A549 (cell line): ENCODE data around the gene HSPB7.

ENCODE experiments used
- BHLHE40 ChIP-seq: IDR thresholded peaks from 2 replicates; pipeline ENCODE4 v1.6.1; 2012; ENCODE audit warnings: low read depth, low read length, inconsistent platforms
- EHMT2 ChIP-seq: fragments of 200-600 bp; sonication (generic); IDR thresholded peaks from 2 replicates; pipeline ENCODE4 v1.6.1; 2016; ENCODE audit warnings: antibody characterized with exemption, low read depth, mild to moderate bottlenecking, moderate library complexity
- HDAC2 ChIP-seq: fragments of 200-600 bp; sonication (generic); IDR thresholded peaks from 2 replicates; pipeline ENCODE4 v1.6.1; 2016
- POLR2A ChIP-seq: IDR thresholded peaks from 2 replicates; pipeline ENCODE4 v1.6.1; 2012; ENCODE audit warnings: mild to moderate bottlenecking, low read length

GRCh38 chr1:15972409-15972808 lies 45.4 kb downstream of the HSPB7 start:
- no peak for TF ChIP-seq BHLHE40
- TF ChIP-seq POLR2A, result no peak
- no peak for TF ChIP-seq EHMT2
- TF ChIP-seq HDAC2, result no peak
